HG02571 (cell line): ENCODE measurements around the gene RASGRP1.

ENCODE experiments used
- ATAC-seq: cut with Tn5 transposase; IDR thresholded peaks from one replicate; pipeline ENCODE4 v1.9.1; 2021; ENCODE audit warnings: mild to moderate bottlenecking, moderate library complexity; ENCODE audit not compliant: unreplicated experiment

The RASGRP1 gene

GRCh38 chr15:38463893-38464292 lies 100.7 kb downstream of the RASGRP1 start:
- ATAC-seq, result no peak

DNA sequence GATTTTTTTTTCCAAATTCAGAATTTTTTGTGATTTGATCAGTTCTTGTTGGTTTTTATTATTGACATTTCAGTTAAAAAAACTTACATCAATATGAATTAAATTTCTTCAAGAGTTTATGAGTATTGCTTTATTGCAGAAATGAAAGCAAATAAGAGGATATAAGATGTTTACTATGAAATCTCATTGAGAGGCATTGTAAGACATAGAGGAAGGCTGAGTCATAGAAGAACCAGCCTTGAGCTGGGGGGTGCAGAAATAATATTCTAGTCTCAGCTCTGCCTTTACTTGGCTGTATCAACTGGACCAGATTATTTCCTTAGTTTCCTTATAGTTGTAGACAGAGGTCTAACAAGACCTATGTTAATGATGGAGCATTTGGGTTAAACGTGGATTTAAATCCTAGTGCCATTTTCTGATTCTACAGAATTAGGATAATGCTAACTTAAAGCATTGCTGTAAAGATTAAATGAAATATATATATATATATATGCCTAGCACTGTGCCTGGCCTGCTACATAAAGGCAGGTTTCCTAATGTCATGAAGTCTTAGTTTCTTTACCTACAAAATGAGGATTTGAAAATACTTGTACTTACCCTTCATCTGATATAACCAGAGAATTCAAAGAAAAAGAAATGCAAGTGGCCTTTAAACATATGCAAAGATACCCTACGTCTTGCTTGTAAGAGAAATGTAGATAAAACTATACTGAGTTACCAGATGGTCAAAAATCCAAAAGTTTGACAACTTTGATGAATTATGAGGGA lies 103.4 kb downstream of the RASGRP1 start:
- ATAC-seq, result no peak

GRCh38 chr15:38460543-38460942 lies 104.1 kb downstream of the RASGRP1 start:
- no peak for ATAC-seq

DNA sequence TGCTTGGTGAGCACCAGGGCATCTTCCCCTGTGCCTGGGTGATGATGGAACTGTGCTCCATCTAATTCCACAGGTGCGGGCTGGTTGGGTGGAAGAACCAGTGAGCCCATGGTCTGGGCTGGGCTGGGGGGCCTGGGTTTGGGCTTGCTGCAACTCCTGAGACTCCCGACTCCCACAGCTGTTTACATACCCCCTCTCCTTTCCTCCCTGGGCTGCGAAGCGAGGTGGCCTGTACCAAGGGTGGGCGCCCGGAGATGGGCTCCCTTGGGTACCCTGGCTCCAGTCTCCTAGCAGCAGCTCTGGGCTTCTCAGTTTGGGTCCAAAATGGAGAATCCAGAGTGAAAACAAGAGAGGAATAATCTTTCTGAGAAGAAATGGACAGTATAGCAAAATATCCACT lies 105.1 kb downstream of the RASGRP1 start:
- no peak for ATAC-seq

- ATAC-seq, result no peak
Measured at GRCh38 chr15:38458646-38459045, 106.0 kb downstream of the RASGRP1 start.

- ATAC-seq, result no peak
Measured at GRCh38 chr15:38455092-38455491, 109.5 kb downstream of the RASGRP1 start.

DNA sequence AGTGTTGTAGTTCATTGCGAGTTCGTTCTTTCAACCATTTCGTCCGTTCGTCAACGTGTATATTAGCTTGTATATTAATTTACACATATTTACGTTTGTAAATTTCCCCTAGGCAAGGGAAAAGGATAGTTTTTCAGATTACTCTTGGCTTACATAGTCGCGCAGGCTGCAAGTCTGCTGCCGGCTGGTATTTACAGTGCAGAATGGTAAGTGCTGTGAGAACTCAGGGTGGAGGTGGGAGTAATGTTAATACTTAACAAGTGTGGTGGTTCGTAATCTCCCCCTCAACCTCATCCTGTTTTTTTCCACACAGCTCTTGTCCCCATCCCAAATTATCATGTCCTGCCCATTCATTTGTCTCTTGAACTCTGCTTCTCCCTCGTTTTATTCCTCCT lies 109.9 kb downstream of the RASGRP1 start:
- ATAC-seq, result no peak

GRCh38 chr15:38453971-38454695 lies 110.5 kb downstream of the RASGRP1 start, which contains the start of gene FAM98B:
Gene FAM98B (plus strand): TSS chr15:38454127. CDS start chr15:38454162, 35 bp downstream.
- peak; percentile 82 for ATAC-seq

GRCh38 chr15:38441130-38441519 lies 123.5 kb downstream of the RASGRP1 start:
- ATAC-seq, result no peak

DNA sequence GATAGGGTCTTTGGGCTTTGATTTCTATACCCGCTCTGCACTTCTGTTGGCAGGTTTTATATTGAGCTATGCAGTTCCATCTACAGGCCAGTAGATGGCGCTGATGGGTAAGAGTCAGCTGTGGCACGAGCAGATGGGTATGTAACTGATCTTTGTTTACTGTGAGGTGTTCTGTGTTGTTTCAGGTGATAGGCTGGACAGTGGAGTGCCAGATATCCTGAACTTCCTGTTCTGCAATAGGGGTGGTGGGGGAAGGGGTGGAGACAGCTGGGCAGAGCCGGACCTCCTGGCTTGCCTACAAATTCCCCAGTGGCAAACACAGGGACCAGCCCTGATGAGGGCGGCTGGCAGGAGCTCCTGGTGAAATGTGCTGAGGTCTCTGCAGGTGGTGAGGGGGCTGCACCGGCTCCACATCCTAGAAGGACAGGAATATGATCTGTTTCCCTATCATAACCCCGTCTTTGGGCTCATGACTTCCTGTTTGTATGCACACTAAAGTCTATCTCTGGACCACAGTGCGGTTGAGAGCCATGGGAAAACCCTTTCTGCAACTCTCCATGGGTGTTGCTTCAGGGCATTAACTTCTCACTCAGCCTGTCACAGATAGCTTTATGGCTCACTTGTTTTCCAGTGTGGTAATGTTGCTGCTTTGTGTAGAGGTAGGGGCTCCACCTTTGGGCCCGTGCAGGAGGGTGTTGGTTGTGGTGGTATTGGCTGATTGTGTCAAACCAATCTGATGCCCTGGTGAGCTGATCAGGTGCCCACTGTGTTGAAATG lies 124.1 kb downstream of the RASGRP1 start:
- ATAC-seq, result peak; percentile 69
